T47D (cell line): ENCODE measurements around the gene USH2A.
A peak's percentile ranks its signal among the peaks of the same experiment; 100 is the strongest.

Experiments
- DNase-seq, 2 experiments: peaks; one replicate each; pipeline versions ENCODE4 v3.0.0 to v3.0.0-alpha.2; 2011 to 2012; ENCODE audit warnings: low read depth in 1 of 2, low spot score in 1 of 2
- JUND ChIP-seq: IDR thresholded peaks from 2 replicates; pipeline ENCODE4 v1.6.1; 2012; ENCODE audit warnings: low read depth
- in situ Hi-C: cut with HindIII; loops from 2 replicates; pipeline ENCODE4 v1.10.0; 2016; ENCODE audit warnings: low sequenced_read_pairs, low pct_unique_long_range_greater_than_20kb

The USH2A gene

DNA sequence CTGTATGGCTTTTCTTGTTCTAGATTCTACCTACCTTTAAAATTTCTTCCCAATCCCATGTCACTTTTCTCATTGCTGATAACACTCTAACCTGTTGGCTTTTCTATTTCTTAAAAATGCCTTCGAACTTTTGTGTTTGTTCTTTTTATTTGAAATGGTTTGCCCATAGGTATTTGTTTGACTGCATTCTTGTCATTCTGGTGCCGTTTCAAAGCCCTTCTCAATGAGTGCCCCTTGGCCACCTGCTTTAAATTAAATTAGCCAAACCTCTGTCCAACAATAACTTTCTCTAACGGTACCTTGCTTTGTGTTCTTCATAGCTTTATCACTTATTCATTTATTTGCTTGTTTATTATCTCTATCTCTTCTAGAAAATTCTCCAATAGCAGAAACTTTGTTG lies 817.2 kb downstream of the USH2A start:
- TF ChIP-seq JUND: peak; percentile 47; the same call in 1 of the 2 replicates
- DNase-seq: peak in 1 of 2 experiments; percentile 55
- in situ Hi-C loops: no loop called here

DNA sequence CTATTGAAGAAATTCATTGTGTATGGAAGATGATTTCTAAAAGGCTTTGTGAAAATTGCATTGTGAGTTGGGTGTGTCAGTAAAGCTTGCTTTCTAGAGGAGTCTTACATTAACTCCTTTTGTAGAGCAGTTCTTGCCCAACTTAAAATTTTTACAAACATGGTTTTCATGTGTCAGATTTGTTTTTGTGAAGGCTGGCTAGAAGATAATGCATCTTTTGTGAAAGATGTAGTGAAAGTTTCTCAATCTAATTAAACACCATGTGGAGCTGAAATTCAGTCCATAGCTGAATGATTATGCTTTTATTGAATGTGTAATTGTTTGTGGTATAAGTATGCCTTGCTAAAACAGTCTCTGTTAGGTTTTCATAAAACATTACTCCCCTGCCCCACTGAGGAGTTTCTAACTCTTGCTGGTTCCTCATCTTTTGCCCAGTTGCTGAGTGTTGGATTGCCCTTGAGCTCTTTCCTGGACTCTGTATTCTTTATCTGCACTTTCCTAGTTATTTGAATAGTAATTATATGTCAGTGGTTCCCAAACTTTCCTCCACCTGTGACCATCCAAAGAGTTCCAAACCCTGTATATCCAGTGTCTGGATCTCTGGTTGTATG lies 818.1 kb downstream of the USH2A start:
- DNase-seq: no peak
- in situ Hi-C loops: no loop called here
- no peak for TF ChIP-seq JUND

DNA sequence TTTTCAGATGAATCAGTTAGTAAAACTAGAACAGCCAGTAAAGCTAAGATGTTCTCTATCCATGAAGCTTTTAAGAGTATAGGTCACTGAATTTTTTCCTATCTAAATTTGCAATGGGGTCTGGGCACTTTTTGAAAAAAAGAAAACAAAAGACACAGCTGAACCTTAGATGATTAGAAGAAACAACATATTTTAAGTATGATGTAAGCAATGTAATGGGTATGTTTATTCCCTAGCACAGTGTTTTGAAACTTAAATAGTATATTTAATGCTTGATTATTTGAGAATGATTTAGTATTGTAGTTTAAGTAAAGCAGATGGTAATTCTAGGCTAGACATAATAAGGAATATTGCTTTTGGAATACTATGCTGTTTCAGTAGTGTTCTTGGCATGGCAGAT lies 819.9 kb downstream of the USH2A start:
- in situ Hi-C loops: no loop called here
- no peak for TF ChIP-seq JUND
- DNase-seq: no peak

DNA sequence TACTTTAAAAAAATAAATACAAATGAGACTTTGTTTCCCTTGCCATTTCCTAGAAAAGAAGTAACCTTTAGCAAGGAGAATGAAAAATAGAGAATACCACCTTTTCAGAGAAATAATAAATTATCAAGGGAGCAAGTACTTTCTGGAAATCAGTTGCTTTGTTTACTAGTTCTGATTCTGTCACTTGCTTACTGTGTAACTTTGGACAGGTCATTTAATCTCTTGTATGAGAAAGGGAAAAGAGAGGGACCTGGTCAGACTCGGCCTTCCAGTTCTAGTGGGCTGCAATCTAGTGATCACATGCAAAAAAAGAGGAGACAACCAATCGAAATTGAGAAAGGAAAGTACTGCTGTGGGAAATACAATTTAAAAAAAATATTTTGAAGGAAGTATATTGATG lies 822.0 kb downstream of the USH2A start:
- no peak for DNase-seq
- in situ Hi-C loops: no loop called here
- TF ChIP-seq JUND: no peak

DNA sequence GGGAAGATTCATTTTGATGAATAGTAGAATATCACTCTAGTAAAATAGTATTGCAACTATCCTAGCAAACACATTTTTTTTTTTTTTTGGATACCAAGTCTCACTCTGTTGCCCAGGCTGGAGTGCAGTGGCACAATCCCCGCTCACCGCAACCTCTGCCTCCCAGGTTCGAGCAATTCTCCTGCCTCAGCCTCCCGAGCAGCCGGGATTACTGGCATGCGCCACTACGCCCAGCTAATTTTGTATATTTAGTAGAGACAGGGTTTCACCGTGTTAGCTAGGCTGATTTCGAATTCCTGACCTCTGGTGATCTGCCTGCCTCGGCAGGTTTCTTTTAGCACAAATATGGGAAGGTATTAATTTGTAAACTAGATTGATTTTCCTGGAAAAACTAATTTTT lies 822.4 kb downstream of the USH2A start:
- no peak for TF ChIP-seq JUND
- in situ Hi-C loops: no loop called here
- no peak for DNase-seq

DNA sequence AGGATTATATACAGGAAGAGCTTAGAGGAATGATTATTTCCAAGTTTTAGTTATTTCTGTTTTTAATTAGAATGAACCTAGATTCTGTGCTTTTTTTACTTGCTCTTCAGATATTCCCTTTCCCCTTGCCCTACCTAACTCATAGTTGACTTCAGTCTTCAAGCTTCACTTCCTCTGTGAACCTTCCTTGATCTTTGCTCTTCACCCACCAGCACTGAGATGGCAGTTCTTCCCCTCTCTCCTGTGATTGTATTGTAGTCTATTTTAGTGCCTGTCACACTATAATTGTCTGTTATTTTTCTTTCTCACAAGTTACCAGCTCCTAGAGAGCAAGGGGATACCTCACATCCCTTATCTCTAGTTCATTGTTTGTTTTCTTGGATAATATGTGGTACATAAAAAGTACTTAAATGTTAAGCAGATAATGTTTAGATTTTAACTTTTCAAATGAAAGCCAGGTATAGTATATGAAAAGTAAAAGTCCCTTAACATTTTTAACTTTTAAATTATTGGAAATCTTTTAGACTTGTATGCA lies 822.9 kb downstream of the USH2A start:
- in situ Hi-C loops: no loop called here
- no peak for DNase-seq
- TF ChIP-seq JUND: no peak

DNA sequence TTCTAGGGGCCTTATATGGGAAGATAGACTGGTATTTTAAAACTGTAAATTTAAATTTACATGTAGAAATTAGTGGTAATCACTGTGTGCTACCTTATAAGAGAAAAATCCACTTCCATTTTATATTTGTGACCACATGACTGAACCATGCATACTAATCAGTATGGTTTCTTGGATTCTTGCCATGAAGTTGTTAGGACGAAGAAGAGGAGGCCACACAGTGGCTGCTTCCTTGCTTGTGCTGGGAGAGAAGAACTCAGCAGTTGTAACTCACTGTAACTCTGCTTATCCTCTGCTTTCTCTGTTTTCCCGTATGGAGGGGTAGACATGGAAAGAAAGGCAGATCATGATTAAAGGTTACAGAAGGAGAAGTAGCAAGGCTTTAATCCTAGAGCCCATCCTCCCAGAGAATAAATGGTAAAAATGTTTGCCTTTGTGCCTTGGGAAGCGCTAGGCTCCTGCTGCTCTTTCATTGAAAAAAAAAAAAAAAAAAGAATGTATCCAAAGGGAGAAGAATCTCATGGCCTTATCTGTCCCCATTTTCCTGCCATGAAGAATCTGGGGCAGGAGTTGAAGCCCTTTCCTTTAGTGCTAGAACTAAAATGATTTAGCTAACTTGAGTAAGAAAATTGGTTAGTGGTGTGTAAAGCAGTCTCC lies 823.7 kb downstream of the USH2A start:
- no peak for TF ChIP-seq JUND
- peak in 1 of 2 experiments; percentile 44 for DNase-seq
- in situ Hi-C loops: no loop called here

DNA sequence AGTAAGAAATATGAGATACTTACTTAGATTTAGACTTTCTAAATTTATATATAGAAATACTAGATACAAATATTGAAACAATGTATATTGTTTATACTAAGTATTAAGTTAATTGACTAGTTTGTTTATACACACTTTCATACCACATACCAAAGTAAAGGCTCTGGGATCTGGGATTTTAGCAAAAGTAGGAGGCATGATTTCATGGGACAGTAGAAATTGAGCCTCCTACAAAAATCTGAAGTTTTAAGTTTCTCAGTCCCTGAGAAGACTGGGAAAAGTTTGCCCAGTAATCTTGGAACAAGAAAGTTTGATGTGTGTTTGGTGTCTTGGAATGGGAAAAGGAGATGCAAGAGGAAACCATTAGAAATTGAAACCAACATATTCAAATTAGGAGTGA lies 825.3 kb downstream of the USH2A start:
- no peak for TF ChIP-seq JUND
- in situ Hi-C loops: no loop called here

DNA sequence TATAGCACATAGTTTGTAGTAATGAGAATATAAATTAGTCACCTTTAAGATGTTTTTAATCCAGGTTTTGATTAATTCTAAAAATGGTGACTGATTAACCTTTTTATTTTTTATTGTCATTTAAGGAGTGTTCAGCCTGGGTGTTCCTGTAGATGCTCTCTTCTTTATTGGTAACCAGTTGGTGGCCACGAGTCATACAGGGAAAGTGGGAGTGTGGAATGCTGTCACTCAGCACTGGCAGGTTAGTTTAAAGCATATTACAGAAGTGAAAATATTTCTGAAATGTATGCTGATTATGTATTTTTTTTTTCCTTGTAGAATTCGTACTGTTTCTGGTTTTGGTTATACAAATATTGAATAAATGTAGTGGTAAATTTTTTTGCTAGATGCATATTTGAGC lies 828.0 kb downstream of the USH2A start:
- in situ Hi-C loops: no loop called here
- DNase-seq: peak in 1 of 2 experiments; percentile 59
- no peak for TF ChIP-seq JUND

More for the DNA sequence above, 825.3 kb downstream of the USH2A start:
- no peak for DNase-seq

DNA sequence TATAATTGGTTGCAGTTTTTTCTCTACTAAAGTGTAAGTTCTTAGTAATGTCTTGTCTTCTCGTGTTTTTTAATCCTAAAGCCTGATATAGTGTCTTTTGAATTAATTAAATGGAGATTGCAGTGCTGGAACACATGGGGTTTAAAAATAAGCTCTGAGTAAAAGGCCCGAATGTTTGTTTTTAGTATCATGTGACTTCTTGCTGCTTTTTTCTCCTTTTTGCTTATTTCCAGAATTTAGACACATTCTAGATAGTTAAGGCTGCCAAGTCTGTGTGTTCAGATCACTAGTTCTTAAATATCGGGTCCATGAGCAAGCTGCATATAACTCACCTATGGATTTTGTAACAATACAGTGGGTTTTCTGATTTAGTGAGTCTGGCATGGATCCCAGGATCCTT lies 828.6 kb downstream of the USH2A start:
- in situ Hi-C loops: no loop called here
- no peak for TF ChIP-seq JUND
- DNase-seq: no peak

DNA sequence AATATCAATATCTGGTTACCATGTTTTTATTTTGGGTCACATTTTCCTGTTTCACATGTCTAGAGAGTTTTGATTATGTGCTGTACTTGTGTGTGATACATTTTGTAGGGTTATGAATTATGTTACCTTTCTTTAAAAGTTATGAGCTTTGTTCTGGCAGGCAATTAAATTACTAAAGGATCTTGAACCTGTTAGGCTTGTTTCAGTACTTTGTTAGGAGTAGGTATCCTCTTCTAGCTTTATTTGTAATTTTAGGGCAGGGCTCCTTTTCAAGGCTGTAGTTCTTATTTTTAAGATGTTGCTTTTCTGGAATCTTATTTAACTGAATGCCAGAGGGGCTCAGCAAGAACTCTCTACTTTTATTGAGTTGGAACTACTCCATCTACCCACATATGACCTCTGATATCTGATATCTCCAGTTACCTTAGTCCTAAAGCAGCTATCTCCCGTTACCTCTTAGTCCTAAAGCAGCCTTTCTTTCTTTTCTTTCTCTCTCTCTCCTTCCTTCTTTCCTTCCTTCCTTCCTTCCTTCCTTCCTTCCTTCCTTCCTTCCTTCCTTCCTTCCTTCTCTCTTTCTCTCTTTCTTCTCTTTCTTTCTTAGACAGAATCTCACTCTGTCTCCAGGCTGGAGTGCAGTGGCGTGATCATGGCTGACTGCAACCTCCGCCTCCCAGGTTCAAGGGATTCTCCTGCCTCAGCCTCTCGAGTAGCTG lies 832.3 kb downstream of the USH2A start:
- TF ChIP-seq JUND: no peak
- DNase-seq: no peak
- in situ Hi-C loops: no loop called here

DNA sequence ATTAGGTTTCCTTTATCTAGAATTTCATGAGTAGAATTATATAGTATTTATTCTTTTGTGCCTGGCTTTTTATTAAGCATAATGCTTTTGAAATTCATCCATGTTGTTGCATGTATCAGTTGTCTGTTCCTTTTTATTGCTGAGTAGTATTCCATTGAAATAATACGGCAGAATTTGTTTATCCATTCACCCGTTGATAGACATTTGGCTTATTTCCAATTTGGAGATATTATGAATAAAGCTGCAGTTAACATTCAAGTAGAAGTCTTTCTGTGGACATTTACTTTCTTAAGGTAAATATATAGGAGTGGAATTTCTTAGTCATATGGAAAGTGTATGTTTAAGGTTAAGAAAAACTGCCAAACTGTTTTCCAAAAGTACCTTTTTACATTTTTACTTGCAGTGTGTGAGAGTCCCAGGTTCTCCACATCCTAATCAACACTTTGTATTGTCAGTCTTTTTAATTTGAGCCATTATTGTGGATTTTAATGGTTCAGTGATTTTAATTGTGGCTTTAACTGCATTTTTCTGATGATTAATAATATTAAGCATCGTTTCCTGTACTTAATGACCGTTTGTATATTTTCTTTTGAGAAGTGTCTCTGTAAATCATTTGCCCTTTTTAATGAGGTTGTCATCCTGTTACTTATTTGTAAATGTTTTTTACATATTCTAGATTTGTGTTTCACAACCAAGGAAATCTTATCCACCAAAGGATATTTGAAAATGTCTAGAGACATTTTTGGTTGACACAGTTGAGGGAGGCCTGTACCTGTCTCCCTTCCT lies 833.4 kb downstream of the USH2A start:
- in situ Hi-C loops: no loop called here
- TF ChIP-seq JUND: no peak
- DNase-seq: no peak
